Gastroesophageal sphincter (tissue), 4 donors: ENCODE data around the gene S100B. TPM values are rescaled to one million over a fixed set of nuclear protein-coding genes. Genes with fewer than 3 reads are reported as not detected.

ENCODE experiments used
- ATAC-seq: fragments of 150-250 bp; one replicate; pipeline ENCODE4 v1.9.1; 2016; ENCODE audit warnings: mild to moderate bottlenecking, moderate library complexity
- H3K27ac ChIP-seq, 4 donors: fragments of 200-600 bp; sonication (generic) in 3 of 4; 1 replicate in 3 of 4; 2 replicates in 1 of 4; pipeline ENCODE4 v1.5.1; 2016 to 2019
- H3K27me3 ChIP-seq: fragments of 200-600 bp; sonication (generic); one replicate; pipeline ENCODE4 v1.5.1; 2019
- H3K36me3 ChIP-seq, 2 donors: fragments of 200-600 bp; sonication (generic); one replicate each; pipeline ENCODE4 v1.5.1; 2019; ENCODE audit warnings: control low read depth in 1 of 2
- H3K4me1 ChIP-seq, 3 donors: fragments of 200-600 bp; sonication (generic); 1 replicate in 2 of 3; 2 replicates in 1 of 3; pipeline ENCODE4 v1.5.1; 2016 to 2019; ENCODE audit warnings: control low read depth in 2 of 3
- H3K4me3 ChIP-seq, 2 donors: fragments of 200-600 bp; sonication (generic); one replicate each; pipeline ENCODE4 v1.5.1; 2019; ENCODE audit warnings: mild to moderate bottlenecking in 1 of 2, moderate library complexity in 1 of 2
- H3K9me3 ChIP-seq, 3 donors: fragments of 200-600 bp; sonication (generic); one replicate each; pipeline ENCODE4 v1.5.1; 2017 to 2019; ENCODE audit warnings: control low read depth in 2 of 3
- CTCF ChIP-seq, 4 experiments: fragments of 200-600 bp in 2 of 4; fragments of 450-650 bp in 2 of 4; sonication (generic) in 1 of 4; IDR thresholded peaks; one replicate each; pipeline ENCODE4 v1.5.1; 2017 to 2019; ENCODE audit warnings: antibody characterized with exemption in 4 of 4, mild to moderate bottlenecking in 2 of 4, moderate library complexity in 2 of 4
- EP300 ChIP-seq: sonication (generic); formaldehyde crosslinking; IDR thresholded peaks from one replicate; pipeline ENCODE4 v1.6.1; 2017; ENCODE audit warnings: antibody characterized with exemption, mild to moderate bottlenecking
- POLR2A ChIP-seq, 2 donors: fragments of 450-650 bp; IDR thresholded peaks; one replicate each; pipeline ENCODE4 v1.6.1; 2017; ENCODE audit warnings: antibody characterized with exemption in 2 of 2, mild to moderate bottlenecking in 2 of 2, moderate library complexity in 1 of 2
- POLR2AphosphoS5 ChIP-seq: sonication (generic); formaldehyde crosslinking; IDR thresholded peaks from one replicate; pipeline ENCODE4 v1.6.1; 2017; ENCODE audit warnings: antibody characterized with exemption
- WGBS, 2 donors: methylation state at CpG; one replicate each; pipeline ENCODE4 v1.1.5; 2018; ENCODE audit warnings: low coverage in 1 of 2; 5-methylcytosine and 5-hydroxymethylcytosine counted together
- total RNA-seq, 4 donors: library from RNA; depleted of rRNA; stranded (reverse); fragments of >200 nt; gene quantifications; one replicate each; pipeline ENCODE4 v1.1.0, GENCODE V29; 2016

The S100B gene
- total RNA-seq, 4 donors from 2014 or later = 22.6 to 31.6 (median 27.7) TPM

- Histone ChIP-seq H3K9me3 (peaks cover 0 to 21% (median 0%) of the 10 kb centered on the region in 3 donors), H3K27me3 (peaks cover 4% of the 10 kb centered on the region), H3K36me3 (no peaks in the 10 kb centered on the region), H3K4me3 (no peak overlapping the region), H3K27ac (no peak overlapping the region), H3K4me1 (peaks cover 0 to 29% (median 0%) of the 10 kb centered on the region in 3 donors)
- ATAC-seq = no peak
- 92% methylated on average over 1 of the region's 1 CpG for WGBS, 2 donors
- no peak for TF ChIP-seq POLR2A (IDR thresholded peaks at IDR 0.05)
- TF ChIP-seq POLR2AphosphoS5 = no peak
- no peak for TF ChIP-seq CTCF (IDR thresholded peaks at IDR 0.05)
- TF ChIP-seq EP300 = no peak
Measured at GRCh38 chr21:46625759-46626158, 20.9 kb upstream of the S100B start.

GRCh38 chr21:46624050-46624449 lies 19.2 kb upstream of the S100B start:
- Histone ChIP-seq H3K36me3 (no peaks in the 10 kb centered on the region), H3K4me1 (peaks cover 0 to 29% (median 0%) of the 10 kb centered on the region in 3 donors), H3K27me3 (peaks cover 4% of the 10 kb centered on the region), H3K27ac (peak overlapping the region in 2 of 4 donors; percentile 11 to 43), H3K4me3 (no peak overlapping the region), H3K9me3 (peaks cover 0 to 21% (median 0%) of the 10 kb centered on the region in 3 donors)
- no peak for ATAC-seq
- WGBS, 2 donors = 77 to 80% methylated on average over 1 to 11 of the region's 16 CpGs
- TF ChIP-seq EP300 = no peak
- TF ChIP-seq CTCF (IDR thresholded peaks at IDR 0.05) = no peak
- TF ChIP-seq POLR2AphosphoS5 = no peak
- no peak for TF ChIP-seq POLR2A (IDR thresholded peaks at IDR 0.05)

GRCh38 chr21:46622226-46622625 lies 17.3 kb upstream of the S100B start:
- ATAC-seq = peak; percentile 74
- peak overlapping the region in 3 of 4 donors; percentile 45 to 72 (median 67) for H3K27ac ChIP-seq
- TF ChIP-seq POLR2A (IDR thresholded peaks at IDR 0.05) (no peak), EP300 (no peak), POLR2AphosphoS5 (no peak), CTCF (IDR thresholded peaks at IDR 0.05) (no peak)
- no peak overlapping the region for H3K4me3 ChIP-seq
- whole genome bisulfite sequencing, 2 donors = 29 to 57% methylated on average over 1 to 4 of the region's 4 CpGs
- peaks cover 0 to 21% (median 0%) of the 10 kb centered on the region in 3 donors for H3K9me3 ChIP-seq
- H3K27me3 ChIP-seq = no peaks in the 10 kb centered on the region
- H3K36me3 ChIP-seq = no peaks in the 10 kb centered on the region
- peaks cover 0 to 29% (median 0%) of the 10 kb centered on the region in 3 donors for H3K4me1 ChIP-seq

- Histone ChIP-seq H3K27me3 (no peaks in the 10 kb centered on the region), H3K4me3 (no peak overlapping the region), H3K9me3 (peaks cover 0 to 17% (median 0%) of the 10 kb centered on the region in 3 donors), H3K27ac (peak overlapping the region in 3 of 4 donors; percentile 45 to 72 (median 67)), H3K36me3 (no peaks in the 10 kb centered on the region), H3K4me1 (peaks cover 0 to 29% (median 0%) of the 10 kb centered on the region in 3 donors)
- ATAC-seq = no peak
- no peak for TF ChIP-seq POLR2AphosphoS5
- no peak for TF ChIP-seq EP300
- TF ChIP-seq POLR2A (IDR thresholded peaks at IDR 0.05) = no peak
- no peak for TF ChIP-seq CTCF (IDR thresholded peaks at IDR 0.05)
- 57 to 71% methylated on average over 4 of the region's 9 CpGs for WGBS, 2 donors
Measured at GRCh38 chr21:46621457-46622182, 16.7 kb upstream of the S100B start.

GRCh38 chr21:46620846-46621245 lies 16.0 kb upstream of the S100B start:
- Histone ChIP-seq H3K4me3 (no peak overlapping the region), H3K27me3 (no peaks in the 10 kb centered on the region), H3K9me3 (peaks cover 0 to 9% (median 0%) of the 10 kb centered on the region in 3 donors), H3K36me3 (no peaks in the 10 kb centered on the region), H3K4me1 (peaks cover 0 to 29% (median 0%) of the 10 kb centered on the region in 3 donors), H3K27ac (peak overlapping the region in 2 of 4 donors; percentile 44 to 72)
- TF ChIP-seq EP300 = no peak
- no peak for TF ChIP-seq CTCF (IDR thresholded peaks at IDR 0.05)
- no peak for TF ChIP-seq POLR2A (IDR thresholded peaks at IDR 0.05)
- TF ChIP-seq POLR2AphosphoS5 = no peak
- ATAC-seq = no peak
- 85 to 100% methylated on average over 1 to 3 of the region's 7 CpGs for WGBS, 2 donors
